ENCODE results near the gene SAMD7.

The SAMD7 gene

GRCh38 chr3:169966428-169966950, 55.1 kb downstream of the SAMD7 start, which contains the start of gene SEC62:
SEC62 (plus strand) TSS chr3:169966807; CDS start chr3:169966823, 16 bp downstream.
- peak; percentile 52 for DNase-seq (ENCODE audit: low read depth)

- no peak for DNase-seq (ENCODE audit: low read depth)
Observed at GRCh38 chr3:169966951-169967915, 55.9 kb downstream of the SAMD7 start.

GRCh38 chr3:169968224-169968885, 57.0 kb downstream of the SAMD7 start:
- no peak for DNase-seq (ENCODE audit: low read depth)

DNA sequence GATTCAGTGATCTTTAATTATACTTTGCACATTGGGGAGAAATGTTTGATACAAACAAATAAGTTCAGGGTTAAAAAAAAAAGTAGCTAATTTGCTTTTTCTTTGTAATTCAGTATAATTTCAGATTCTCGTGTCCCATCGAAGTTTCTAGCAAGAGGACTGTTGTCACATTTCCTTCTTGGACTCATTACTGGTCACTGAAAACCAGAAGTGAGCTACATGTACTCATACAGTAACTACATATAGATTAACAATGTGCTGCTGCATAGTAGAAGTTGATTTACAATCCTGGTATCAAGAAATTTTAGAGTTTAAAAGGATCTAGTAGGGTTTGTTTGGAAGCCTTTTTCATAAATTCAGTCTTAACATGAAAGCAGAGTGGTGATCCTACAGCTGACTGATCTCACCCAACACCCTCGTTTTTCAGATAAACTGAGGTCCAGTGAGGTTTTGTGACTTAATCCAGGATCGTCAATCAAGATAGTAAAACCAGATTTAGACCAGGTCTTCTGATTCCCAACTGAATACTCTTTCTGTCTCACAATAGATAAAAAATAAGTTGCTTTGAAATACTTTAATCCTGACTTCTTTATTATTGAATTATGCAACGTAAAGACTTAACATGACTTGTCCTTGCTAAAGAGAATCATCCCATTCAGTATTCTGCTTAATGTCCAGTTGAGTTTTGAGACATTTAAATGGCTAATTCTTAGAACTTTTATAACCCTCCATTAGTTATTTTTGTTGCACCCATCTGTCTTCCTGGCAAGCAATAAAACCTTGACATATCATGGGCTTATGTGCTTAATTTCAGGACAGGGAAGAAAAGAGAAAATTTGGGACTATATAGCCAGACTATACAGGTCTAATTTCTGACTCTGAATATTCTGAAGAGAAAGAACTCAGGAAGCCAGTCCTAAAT, 58.1 kb downstream of the SAMD7 start:
- no peak for DNase-seq (ENCODE audit: low read depth)

GRCh38 chr3:169970847-169971246, 59.5 kb downstream of the SAMD7 start:
- no peak for DNase-seq (ENCODE audit: low read depth)

DNA sequence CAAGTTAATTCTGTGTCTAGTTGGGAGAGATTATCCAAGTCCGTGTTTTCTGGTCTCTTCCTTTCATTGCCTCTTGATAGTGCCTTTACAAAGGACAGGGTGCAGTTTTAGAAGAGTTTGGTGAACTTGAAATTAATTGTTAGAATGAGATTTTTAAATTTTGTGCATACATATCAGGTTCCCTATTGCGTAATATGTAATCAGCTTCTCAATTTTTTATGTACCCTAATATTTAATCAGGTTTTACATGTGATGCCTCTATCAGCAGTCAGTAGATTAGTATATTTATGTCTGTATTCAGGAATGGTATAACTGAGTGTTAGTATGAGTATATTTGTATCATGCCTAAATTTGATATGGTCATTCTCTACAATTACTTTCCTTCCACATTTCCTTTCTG, 60.1 kb downstream of the SAMD7 start:
- DNase-seq (ENCODE audit: low read depth), result no peak

- no peak for DNase-seq (ENCODE audit: low read depth)
Observed at GRCh38 chr3:169980055-169980454, 68.7 kb downstream of the SAMD7 start.

GRCh38 chr3:169984292-169984691, 72.9 kb downstream of the SAMD7 start:
- DNase-seq (ENCODE audit: low read depth), result no peak

Data from non-pigmented ciliary epithelial cell (primary cell).